ENCODE data around the gene DNAH8.
"Not testable (repeated sequence)": the region's sequence is repeated elsewhere in the genome, so short reads cannot be mapped to it uniquely, and the experiment has no call there.

Gene DNAH8

GRCh38 chr6:38873001-38873400 lies 157.9 kb downstream of the DNAH8 start:
- Histone ChIP-seq H3K9me3 (ENCODE audit: control insufficient read depth, insufficient read depth, low read length) (no peaks in the 10 kb centered on the region), H3K79me2 (ENCODE audit: control insufficient read depth, low read length) (no peaks in the 10 kb centered on the region), H3K9me2 (replicated peaks; ENCODE audit: control insufficient read depth, low read length) (no peaks in the 10 kb centered on the region), H3K27me3 (ENCODE audit: control insufficient read depth, low read length) (peaks cover 14% of the 10 kb centered on the region), H3K36me3 (ENCODE audit: control insufficient read depth, low read length) (no peaks in the 10 kb centered on the region), H3K27ac (ENCODE audit: low read depth, low read length) (no peak overlapping the region), H3K4me3 (ENCODE audit: low read length) (no peak overlapping the region), H3K4me1 (ENCODE audit: control insufficient read depth, low read length) (no peaks in the 10 kb centered on the region), H3F3A (ENCODE audit: control insufficient read depth, insufficient read depth) (no peaks in the 10 kb centered on the region), H4K20me1 (ENCODE audit: control insufficient read depth, insufficient read depth, low read depth, low read length) (no peaks in the 10 kb centered on the region), H3K4me2 (ENCODE audit: low read length) (no peak overlapping the region)
- no peak for TF ChIP-seq CTCF (IDR thresholded peaks at IDR 0.05; ENCODE audit: low read depth, low read length, poor library complexity, severe bottlenecking)
- TF ChIP-seq EZH2phosphoT487 (IDR thresholded peaks at IDR 0.05; ENCODE audit: borderline replicate concordance, low read length): no peak

- H3K27me3 ChIP-seq (ENCODE audit: control insufficient read depth, low read length); H3K79me2 ChIP-seq (ENCODE audit: control insufficient read depth, low read length); H4K20me1 ChIP-seq (ENCODE audit: control insufficient read depth, insufficient read depth, low read depth, low read length); H3K9me3 ChIP-seq (ENCODE audit: control insufficient read depth, insufficient read depth, low read length); H3K4me2 ChIP-seq (ENCODE audit: low read length); H3K4me1 ChIP-seq (ENCODE audit: control insufficient read depth, low read length); H3K36me3 ChIP-seq (ENCODE audit: control insufficient read depth, low read length); H3K9me2 ChIP-seq (replicated peaks; ENCODE audit: control insufficient read depth, low read length); H3F3A ChIP-seq (ENCODE audit: control insufficient read depth, insufficient read depth); H3K4me3 ChIP-seq (ENCODE audit: low read length); H3K27ac ChIP-seq (ENCODE audit: low read depth, low read length): not testable (repeated sequence)
These were observed 158.7 kb downstream of the DNAH8 start for GRCh38 chr6:38873816-38874215.

- no peak for TF ChIP-seq CTCF (IDR thresholded peaks at IDR 0.05; ENCODE audit: low read depth, low read length, poor library complexity, severe bottlenecking)
- no peak for TF ChIP-seq EZH2phosphoT487 (IDR thresholded peaks at IDR 0.05; ENCODE audit: borderline replicate concordance, low read length)
- H4K20me1 ChIP-seq (ENCODE audit: control insufficient read depth, insufficient read depth, low read depth, low read length): no peaks in the 10 kb centered on the region
- peaks cover 10% of the 10 kb centered on the region for H3K27me3 ChIP-seq (ENCODE audit: control insufficient read depth, low read length)
- no peaks in the 10 kb centered on the region for H3K79me2 ChIP-seq (ENCODE audit: control insufficient read depth, low read length)
- no peaks in the 10 kb centered on the region for H3K9me3 ChIP-seq (ENCODE audit: control insufficient read depth, insufficient read depth, low read length)
- H3K4me1 ChIP-seq (ENCODE audit: control insufficient read depth, low read length): no peaks in the 10 kb centered on the region
- H3K4me2 ChIP-seq (ENCODE audit: low read length): no peak overlapping the region
- H3K36me3 ChIP-seq (ENCODE audit: control insufficient read depth, low read length): no peaks in the 10 kb centered on the region
- H3K27ac ChIP-seq (ENCODE audit: low read depth, low read length): no peak overlapping the region
- H3K9me2 ChIP-seq (replicated peaks; ENCODE audit: control insufficient read depth, low read length): no peaks in the 10 kb centered on the region
- no peaks in the 10 kb centered on the region for H3F3A ChIP-seq (ENCODE audit: control insufficient read depth, insufficient read depth)
- H3K4me3 ChIP-seq (ENCODE audit: low read length): no peak overlapping the region
These were observed 161.4 kb downstream of the DNAH8 start for GRCh38 chr6:38876475-38876874.

GRCh38 chr6:38877721-38878120 lies 162.6 kb downstream of the DNAH8 start:
- Histone ChIP-seq H3K4me2 (ENCODE audit: low read length) (no peak overlapping the region), H3K27ac (ENCODE audit: low read depth, low read length) (no peak overlapping the region), H3K27me3 (ENCODE audit: control insufficient read depth, low read length) (peaks cover 10% of the 10 kb centered on the region), H4K20me1 (ENCODE audit: control insufficient read depth, insufficient read depth, low read depth, low read length) (no peaks in the 10 kb centered on the region), H3K4me1 (ENCODE audit: control insufficient read depth, low read length) (no peaks in the 10 kb centered on the region), H3K9me2 (replicated peaks; ENCODE audit: control insufficient read depth, low read length) (no peaks in the 10 kb centered on the region), H3K36me3 (ENCODE audit: control insufficient read depth, low read length) (no peaks in the 10 kb centered on the region), H3K79me2 (ENCODE audit: control insufficient read depth, low read length) (no peaks in the 10 kb centered on the region), H3K9me3 (ENCODE audit: control insufficient read depth, insufficient read depth, low read length) (no peaks in the 10 kb centered on the region), H3F3A (ENCODE audit: control insufficient read depth, insufficient read depth) (no peaks in the 10 kb centered on the region), H3K4me3 (ENCODE audit: low read length) (no peak overlapping the region)
- no peak for TF ChIP-seq CTCF (IDR thresholded peaks at IDR 0.05; ENCODE audit: low read depth, low read length, poor library complexity, severe bottlenecking)
- no peak for TF ChIP-seq EZH2phosphoT487 (IDR thresholded peaks at IDR 0.05; ENCODE audit: borderline replicate concordance, low read length)
